Panc1 (cell line): Measurements from ENCODE around the gene CSRP3. TPM values are rescaled to one million over a fixed set of nuclear protein-coding genes. Genes with fewer than 3 reads are reported as not detected.

Source experiments
- ATAC-seq: fragments of 200-7000 bp; cut with Tn5 transposase; 2 replicates; pipeline ENCODE4 v1.9.1; 2020; ENCODE audit warnings: mild to moderate bottlenecking, moderate library complexity
- BruUV-seq: library from RNA; stranded (reverse); fragments of 400-500 nt; replicated peaks from 2 replicates; lab custom pipeline; 2021; lab: Mats Ljungman, UMichigan
- CTCF ChIA-PET: fragments of 300-600 bp; sonication (Branson Sonifier 250); formaldehyde crosslinking; loops from one replicate; lab custom pipeline; 2022; ENCODE audit warnings: antibody characterized with exemption; lab: Charles Lee
- POLR2A ChIA-PET: fragments of 300-600 bp; sonication (Branson Sonifier 250); formaldehyde crosslinking; loops from one replicate; lab custom pipeline; 2022; ENCODE audit warnings: antibody characterized with exemption; lab: Charles Lee
- DNase-seq: peaks from one replicate; pipeline ENCODE4 v3.0.0-alpha.2; 2010; ENCODE audit warnings: low read depth, low spot score
- H3K27ac ChIP-seq: 2 replicates; pipeline ENCODE4 v1.5.1; 2011; ENCODE audit warnings: mild to moderate bottlenecking, low read length, inconsistent platforms
- H3K27me3 ChIP-seq: fragments of 200-500 bp; sonication (Bioruptor generic); 2 replicates; pipeline ENCODE4 v1.6.0; 2014; ENCODE audit warnings: low read length, inconsistent platforms; ENCODE audit not compliant: control insufficient read depth, insufficient read depth
- H3K36me3 ChIP-seq: fragments of 200-500 bp; sonication (Bioruptor generic); 2 replicates; pipeline ENCODE4 v1.5.1; 2014; ENCODE audit warnings: inconsistent platforms, mild to moderate bottlenecking, low read length, moderate library complexity; ENCODE audit not compliant: control insufficient read depth, insufficient read depth
- H3K4me1 ChIP-seq: 2 replicates; pipeline ENCODE4 v1.5.1; 2011; ENCODE audit warnings: inconsistent platforms, mild to moderate bottlenecking, low read length, moderate library complexity; ENCODE audit not compliant: control insufficient read depth, insufficient read depth
- H3K4me3 ChIP-seq, 2 experiments: 2 replicates each; pipeline ENCODE4 v1.5.1; 2011 to 2012; ENCODE audit warnings: low read depth in 2 of 2, low read length in 2 of 2, mild to moderate bottlenecking in 2 of 2, inconsistent platforms in 1 of 2, moderate library complexity in 1 of 2
- H3K9me3 ChIP-seq: fragments of 200-500 bp; sonication (Bioruptor generic); 2 replicates; pipeline ENCODE4 v1.5.1; 2014; ENCODE audit warnings: low read depth, mild to moderate bottlenecking, inconsistent platforms, low read length, moderate library complexity; ENCODE audit not compliant: control insufficient read depth, insufficient read depth
- POLR2AphosphoS5 ChIP-seq: IDR thresholded peaks from 2 replicates; pipeline ENCODE4 v1.6.1; 2012; ENCODE audit warnings: mild to moderate bottlenecking, low read depth, low read length, moderate library complexity
- SIN3A ChIP-seq: IDR thresholded peaks from 2 replicates; pipeline ENCODE4 v1.6.1; 2012; ENCODE audit warnings: low read depth, mild to moderate bottlenecking, low read length, moderate library complexity, borderline replicate concordance; ENCODE audit not compliant: insufficient read depth
- TCF7L2 ChIP-seq: IDR thresholded peaks from 2 replicates; pipeline ENCODE4 v1.6.1; 2011; ENCODE audit warnings: mild to moderate bottlenecking, low read depth, low read length, inconsistent platforms
- in situ Hi-C: cut with HindIII; loops from 2 replicates; pipeline ENCODE4 v1.10.0; 2016; ENCODE audit warnings: low sequenced_read_pairs, low pct_unique_long_range_greater_than_20kb
- intact Hi-C: fragments of 100-400 bp; cut with micrococcal nuclease; formaldehyde crosslinking; loops from one replicate; pipeline ENCODE4 v1.10.0; 2022; ENCODE audit not compliant: unreplicated experiment
- total RNA-seq: library from RNA; stranded (reverse); gene quantifications from one replicate; pipeline ENCODE4 v1.2.1, GENCODE V29; 2021; ENCODE audit not compliant: unreplicated experiment
- TF ChIP-seq, protein P1 (sequence below): fragments of 450-650 bp; IDR thresholded peaks from 2 replicates; pipeline ENCODE4 v1.5.1; 2017; ENCODE audit warnings: mild to moderate bottlenecking
- TF ChIP-seq, protein P2 (sequence below), 2 experiments: IDR thresholded peaks; 2 replicates each; pipeline ENCODE4 v1.6.1; 2011 to 2012; ENCODE audit warnings: low read depth in 2 of 2, control low read depth in 1 of 2, low read length in 1 of 2, mild to moderate bottlenecking in 1 of 2, moderate library complexity in 1 of 2; ENCODE audit not compliant: insufficient read depth in 1 of 2

The CSRP3 gene
- total RNA-seq, 1 experiment from 2014 or later = not detected

- ATAC-seq = no peak
- in situ Hi-C loops = no loop called here
Observed at GRCh38 chr11:19173964-19174638, 27.7 kb downstream of the CSRP3 start.

GRCh38 chr11:19173004-19173689 lies 28.6 kb downstream of the CSRP3 start:
- intact Hi-C loops (no loop called here), in situ Hi-C loops (no loop called here)
- Histone ChIP-seq H3K4me3 (no peak overlapping the region), H3K36me3 (peaks cover 9% of the 10 kb centered on the region; the same call in 1 of the 2 replicates), H3K4me1 (no peaks in the 10 kb centered on the region), H3K27me3 (no peaks in the 10 kb centered on the region), H3K9me3 (no peaks in the 10 kb centered on the region), H3K27ac (no peak overlapping the region)
- ChIA-PET POLR2A (no interaction called here), CTCF (no interaction called here)
- TF ChIP-seq, protein P1, sequence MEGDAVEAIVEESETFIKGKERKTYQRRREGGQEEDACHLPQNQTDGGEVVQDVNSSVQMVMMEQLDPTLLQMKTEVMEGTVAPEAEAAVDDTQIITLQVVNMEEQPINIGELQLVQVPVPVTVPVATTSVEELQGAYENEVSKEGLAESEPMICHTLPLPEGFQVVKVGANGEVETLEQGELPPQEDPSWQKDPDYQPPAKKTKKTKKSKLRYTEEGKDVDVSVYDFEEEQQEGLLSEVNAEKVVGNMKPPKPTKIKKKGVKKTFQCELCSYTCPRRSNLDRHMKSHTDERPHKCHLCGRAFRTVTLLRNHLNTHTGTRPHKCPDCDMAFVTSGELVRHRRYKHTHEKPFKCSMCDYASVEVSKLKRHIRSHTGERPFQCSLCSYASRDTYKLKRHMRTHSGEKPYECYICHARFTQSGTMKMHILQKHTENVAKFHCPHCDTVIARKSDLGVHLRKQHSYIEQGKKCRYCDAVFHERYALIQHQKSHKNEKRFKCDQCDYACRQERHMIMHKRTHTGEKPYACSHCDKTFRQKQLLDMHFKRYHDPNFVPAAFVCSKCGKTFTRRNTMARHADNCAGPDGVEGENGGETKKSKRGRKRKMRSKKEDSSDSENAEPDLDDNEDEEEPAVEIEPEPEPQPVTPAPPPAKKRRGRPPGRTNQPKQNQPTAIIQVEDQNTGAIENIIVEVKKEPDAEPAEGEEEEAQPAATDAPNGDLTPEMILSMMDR = no peak
- no peak for TF ChIP-seq TCF7L2
- TF ChIP-seq POLR2AphosphoS5 = no peak
- TF ChIP-seq SIN3A = no peak
- TF ChIP-seq, protein P2, sequence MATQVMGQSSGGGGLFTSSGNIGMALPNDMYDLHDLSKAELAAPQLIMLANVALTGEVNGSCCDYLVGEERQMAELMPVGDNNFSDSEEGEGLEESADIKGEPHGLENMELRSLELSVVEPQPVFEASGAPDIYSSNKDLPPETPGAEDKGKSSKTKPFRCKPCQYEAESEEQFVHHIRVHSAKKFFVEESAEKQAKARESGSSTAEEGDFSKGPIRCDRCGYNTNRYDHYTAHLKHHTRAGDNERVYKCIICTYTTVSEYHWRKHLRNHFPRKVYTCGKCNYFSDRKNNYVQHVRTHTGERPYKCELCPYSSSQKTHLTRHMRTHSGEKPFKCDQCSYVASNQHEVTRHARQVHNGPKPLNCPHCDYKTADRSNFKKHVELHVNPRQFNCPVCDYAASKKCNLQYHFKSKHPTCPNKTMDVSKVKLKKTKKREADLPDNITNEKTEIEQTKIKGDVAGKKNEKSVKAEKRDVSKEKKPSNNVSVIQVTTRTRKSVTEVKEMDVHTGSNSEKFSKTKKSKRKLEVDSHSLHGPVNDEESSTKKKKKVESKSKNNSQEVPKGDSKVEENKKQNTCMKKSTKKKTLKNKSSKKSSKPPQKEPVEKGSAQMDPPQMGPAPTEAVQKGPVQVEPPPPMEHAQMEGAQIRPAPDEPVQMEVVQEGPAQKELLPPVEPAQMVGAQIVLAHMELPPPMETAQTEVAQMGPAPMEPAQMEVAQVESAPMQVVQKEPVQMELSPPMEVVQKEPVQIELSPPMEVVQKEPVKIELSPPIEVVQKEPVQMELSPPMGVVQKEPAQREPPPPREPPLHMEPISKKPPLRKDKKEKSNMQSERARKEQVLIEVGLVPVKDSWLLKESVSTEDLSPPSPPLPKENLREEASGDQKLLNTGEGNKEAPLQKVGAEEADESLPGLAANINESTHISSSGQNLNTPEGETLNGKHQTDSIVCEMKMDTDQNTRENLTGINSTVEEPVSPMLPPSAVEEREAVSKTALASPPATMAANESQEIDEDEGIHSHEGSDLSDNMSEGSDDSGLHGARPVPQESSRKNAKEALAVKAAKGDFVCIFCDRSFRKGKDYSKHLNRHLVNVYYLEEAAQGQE (IDR thresholded peaks at IDR 0.05; ENCODE audit: insufficient read depth in 1 of 2, low read depth in 2 of 2, low read length in 1 of 2) = no peak
- ATAC-seq (no peak), DNase-seq (no peak)
- no TSS peak for BruUV-seq

More at GRCh38 chr11:19173964-19174638, 27.7 kb downstream of the CSRP3 start:
- Histone ChIP-seq H3K36me3 (peaks cover 9% of the 10 kb centered on the region; the same call in 1 of the 2 replicates), H3K27ac (no peak overlapping the region), H3K4me1 (no peaks in the 10 kb centered on the region), H3K27me3 (no peaks in the 10 kb centered on the region), H3K9me3 (no peaks in the 10 kb centered on the region), H3K4me3 (no peak overlapping the region)
- TF ChIP-seq SIN3A (no peak), TCF7L2 (no peak), POLR2AphosphoS5 (no peak)
- TF ChIP-seq, protein P2 (IDR thresholded peaks at IDR 0.05; ENCODE audit: insufficient read depth in 1 of 2, low read depth in 2 of 2, low read length in 1 of 2) = no peak
- TF ChIP-seq, protein P1 = no peak
- ChIA-PET POLR2A (no interaction called here), CTCF (no interaction called here)
- intact Hi-C loops = no loop called here
- no peak for DNase-seq
- BruUV-seq = no TSS peak
